ENCODE measurements around the gene CLDN1. TPM values are rescaled to one million over a fixed set of nuclear protein-coding genes. Genes with fewer than 3 reads are reported as not detected.

Gene CLDN1
- total RNA-seq, 4 donors from 2014 or later = 0.92 to 1.2 (median 0.99) TPM; not detected in 1

DNA sequence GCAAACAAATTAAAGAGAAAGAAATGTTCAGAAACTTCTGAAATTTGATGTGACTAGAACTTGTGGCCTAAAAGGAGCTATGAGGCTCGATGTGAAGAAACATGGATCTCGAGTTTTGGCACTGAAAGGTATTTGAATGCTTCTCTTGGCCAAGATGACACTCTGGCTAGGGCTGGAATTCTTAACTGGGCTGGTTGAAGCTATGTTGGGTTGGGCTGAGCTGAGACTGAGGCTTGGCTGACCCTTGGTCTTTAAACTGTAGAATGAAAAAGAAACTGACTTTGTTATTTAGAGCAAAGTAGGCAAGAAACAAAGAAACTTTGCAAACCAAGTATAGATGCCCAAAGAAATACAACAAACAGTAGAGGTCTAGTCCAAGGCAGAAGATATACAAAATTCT is 37.6 kb upstream of the CLDN1 start:
- Histone ChIP-seq H3K27ac (replicated peaks in 1 of 4) (no peak overlapping the region), H3K4me3 (no peak overlapping the region), H3K9me3 (no peaks in the 10 kb centered on the region), H3K4me1 (peaks cover 0 to 3% (median 0%) of the 10 kb centered on the region in 4 donors), H3K27me3 (no peaks in the 10 kb centered on the region), H3K36me3 (no peaks in the 10 kb centered on the region)
- intact Hi-C loops (cut with DNase I) = no loop called here
- no peak for DNase-seq (ENCODE audit: extremely low spot score)
- WGBS = 55% methylated on average over 2 of the region's 2 CpGs
- TF ChIP-seq, protein P1, sequence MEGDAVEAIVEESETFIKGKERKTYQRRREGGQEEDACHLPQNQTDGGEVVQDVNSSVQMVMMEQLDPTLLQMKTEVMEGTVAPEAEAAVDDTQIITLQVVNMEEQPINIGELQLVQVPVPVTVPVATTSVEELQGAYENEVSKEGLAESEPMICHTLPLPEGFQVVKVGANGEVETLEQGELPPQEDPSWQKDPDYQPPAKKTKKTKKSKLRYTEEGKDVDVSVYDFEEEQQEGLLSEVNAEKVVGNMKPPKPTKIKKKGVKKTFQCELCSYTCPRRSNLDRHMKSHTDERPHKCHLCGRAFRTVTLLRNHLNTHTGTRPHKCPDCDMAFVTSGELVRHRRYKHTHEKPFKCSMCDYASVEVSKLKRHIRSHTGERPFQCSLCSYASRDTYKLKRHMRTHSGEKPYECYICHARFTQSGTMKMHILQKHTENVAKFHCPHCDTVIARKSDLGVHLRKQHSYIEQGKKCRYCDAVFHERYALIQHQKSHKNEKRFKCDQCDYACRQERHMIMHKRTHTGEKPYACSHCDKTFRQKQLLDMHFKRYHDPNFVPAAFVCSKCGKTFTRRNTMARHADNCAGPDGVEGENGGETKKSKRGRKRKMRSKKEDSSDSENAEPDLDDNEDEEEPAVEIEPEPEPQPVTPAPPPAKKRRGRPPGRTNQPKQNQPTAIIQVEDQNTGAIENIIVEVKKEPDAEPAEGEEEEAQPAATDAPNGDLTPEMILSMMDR (IDR thresholded peaks at IDR 0.05) = no peak
- TF ChIP-seq POLR2A (IDR thresholded peaks at IDR 0.05; ENCODE audit: low read depth) (no peak), POLR2AphosphoS5 (IDR thresholded peaks at IDR 0.05) (no peak), EP300 (IDR thresholded peaks at IDR 0.05) (no peak)

DNA sequence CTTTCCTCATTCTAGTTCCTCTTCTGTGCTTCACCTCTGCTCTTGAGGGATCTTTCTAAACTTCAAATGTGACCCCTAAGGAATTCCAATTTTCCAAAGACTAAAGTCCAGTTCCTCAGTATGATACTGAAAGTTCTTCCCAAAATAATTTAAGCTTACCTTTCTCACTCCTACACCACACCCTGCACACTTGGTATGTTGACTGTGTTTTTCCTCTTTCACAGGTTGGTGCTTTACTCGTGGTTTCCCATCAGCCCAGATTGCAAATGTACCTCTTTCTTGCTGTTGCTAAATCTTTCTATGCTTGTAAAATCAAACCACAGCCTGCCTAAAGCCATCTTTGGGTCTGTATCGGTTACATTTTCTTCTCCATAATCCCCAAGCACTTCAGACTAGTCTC is 35.2 kb upstream of the CLDN1 start:
- Histone ChIP-seq H3K27ac (replicated peaks in 1 of 4) (no peak overlapping the region), H3K36me3 (no peaks in the 10 kb centered on the region), H3K4me3 (no peak overlapping the region), H3K9me3 (peaks cover 0 to 7% (median 3%) of the 10 kb centered on the region in 4 donors), H3K4me1 (peaks cover 0 to 6% (median 4%) of the 10 kb centered on the region in 4 donors), H3K27me3 (no peaks in the 10 kb centered on the region)
- WGBS = 71% methylated on average over 2 of the region's 2 CpGs
- DNase-seq (ENCODE audit: extremely low spot score) = no peak
- intact Hi-C loops (cut with DNase I) = no loop called here
- TF ChIP-seq POLR2A (IDR thresholded peaks at IDR 0.05; ENCODE audit: low read depth) (no peak), POLR2AphosphoS5 (IDR thresholded peaks at IDR 0.05) (no peak), EP300 (IDR thresholded peaks at IDR 0.05) (no peak)
- TF ChIP-seq, protein P1 (IDR thresholded peaks at IDR 0.05) = no peak

DNA sequence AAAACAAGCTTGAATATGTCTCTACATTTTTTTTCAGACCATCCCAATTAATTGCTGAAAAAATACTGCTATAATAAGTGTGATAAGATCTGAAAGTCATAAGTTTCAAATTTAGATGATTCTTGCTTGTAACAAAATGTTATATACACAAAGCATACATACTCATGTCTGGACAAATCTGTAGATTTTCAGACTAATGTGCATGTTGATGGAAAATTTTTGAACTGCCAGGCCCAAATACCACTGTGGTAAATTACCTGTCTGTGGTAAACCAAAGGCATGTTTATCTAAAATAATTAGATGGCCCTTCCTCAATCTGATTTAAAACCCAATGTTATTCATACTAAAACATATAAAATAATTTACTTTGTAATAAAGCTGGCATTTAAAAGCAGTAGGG is 34.0 kb upstream of the CLDN1 start:
- Histone ChIP-seq H3K27me3 (no peaks in the 10 kb centered on the region), H3K4me3 (no peak overlapping the region), H3K27ac (replicated peaks in 1 of 4) (no peak overlapping the region), H3K9me3 (peaks cover 0 to 7% (median 3%) of the 10 kb centered on the region in 4 donors), H3K36me3 (no peaks in the 10 kb centered on the region), H3K4me1 (peaks cover 0 to 17% (median 5%) of the 10 kb centered on the region in 4 donors)
- no peak for DNase-seq (ENCODE audit: extremely low spot score)
- intact Hi-C loops (cut with DNase I) = no loop called here
- TF ChIP-seq POLR2A (IDR thresholded peaks at IDR 0.05; ENCODE audit: low read depth) = no peak
- no peak for TF ChIP-seq POLR2AphosphoS5 (IDR thresholded peaks at IDR 0.05)
- TF ChIP-seq EP300 (IDR thresholded peaks at IDR 0.05) = no peak
- TF ChIP-seq, protein P1 (IDR thresholded peaks at IDR 0.05) = no peak

DNA sequence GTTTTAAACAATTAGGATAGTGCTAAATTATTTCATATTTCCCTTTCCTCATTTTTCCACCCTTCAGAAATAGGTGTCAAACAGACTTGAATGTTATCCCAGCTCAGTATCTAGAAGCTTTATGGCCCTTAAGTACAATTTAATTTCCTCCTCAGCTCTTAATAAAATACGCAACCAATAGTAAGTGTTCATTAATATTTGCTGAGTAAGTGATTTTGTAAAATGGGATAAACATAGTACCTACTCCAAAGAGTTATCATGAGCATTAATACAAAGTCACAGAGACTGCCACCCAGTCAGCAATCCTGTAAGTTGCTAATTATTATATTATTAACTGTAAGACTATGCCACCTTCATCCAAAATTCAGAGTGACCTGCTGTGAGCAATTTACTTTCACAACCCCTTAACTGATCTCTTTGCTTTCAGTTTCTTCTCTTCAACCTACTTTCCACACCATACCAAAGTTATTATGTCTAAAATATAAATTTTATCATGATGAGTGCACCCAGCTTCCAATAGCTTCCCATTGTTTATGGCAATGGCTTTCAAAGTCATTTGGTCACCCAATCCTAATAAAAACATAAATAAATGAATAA is 30.7 kb upstream of the CLDN1 start:
- no peaks in the 10 kb centered on the region for H3K27me3 ChIP-seq
- 93% methylated on average over 1 of the region's 1 CpG for WGBS
- intact Hi-C loops (cut with DNase I) = no loop called here

More for the DNA sequence above, 30.7 kb upstream of the CLDN1 start:
- Histone ChIP-seq H3K36me3 (no peaks in the 10 kb centered on the region), H3K4me1 (peaks cover 0 to 17% (median 5%) of the 10 kb centered on the region in 4 donors), H3K9me3 (peaks cover 0 to 7% (median 3%) of the 10 kb centered on the region in 4 donors), H3K4me3 (no peak overlapping the region), H3K27ac (replicated peaks in 1 of 4) (peak overlapping the region in 1 of 4 donors; percentile 4)
- DNase-seq (ENCODE audit: extremely low spot score) = no peak
- TF ChIP-seq EP300 (IDR thresholded peaks at IDR 0.05) = no peak
- TF ChIP-seq, protein P1 (IDR thresholded peaks at IDR 0.05) = no peak
- no peak for TF ChIP-seq POLR2A (IDR thresholded peaks at IDR 0.05; ENCODE audit: low read depth)
- TF ChIP-seq POLR2AphosphoS5 (IDR thresholded peaks at IDR 0.05) = no peak

Data from esophagus muscularis mucosa (tissue), 4 donors.